VCaP (cell line): ENCODE results near the gene HMGN5.

Source experiments
- H3K27ac ChIP-seq: fragments of 450-650 bp; 2 replicates; pipeline ENCODE4 v1.5.1; 2017
- TF ChIP-seq, protein P1 (sequence below): fragments of 450-650 bp; conservative IDR thresholded peaks from 2 replicates; pipeline ENCODE4 v1.5.1; 2017; ENCODE audit warnings: mild to moderate bottlenecking, moderate library complexity

Gene HMGN5

DNA sequence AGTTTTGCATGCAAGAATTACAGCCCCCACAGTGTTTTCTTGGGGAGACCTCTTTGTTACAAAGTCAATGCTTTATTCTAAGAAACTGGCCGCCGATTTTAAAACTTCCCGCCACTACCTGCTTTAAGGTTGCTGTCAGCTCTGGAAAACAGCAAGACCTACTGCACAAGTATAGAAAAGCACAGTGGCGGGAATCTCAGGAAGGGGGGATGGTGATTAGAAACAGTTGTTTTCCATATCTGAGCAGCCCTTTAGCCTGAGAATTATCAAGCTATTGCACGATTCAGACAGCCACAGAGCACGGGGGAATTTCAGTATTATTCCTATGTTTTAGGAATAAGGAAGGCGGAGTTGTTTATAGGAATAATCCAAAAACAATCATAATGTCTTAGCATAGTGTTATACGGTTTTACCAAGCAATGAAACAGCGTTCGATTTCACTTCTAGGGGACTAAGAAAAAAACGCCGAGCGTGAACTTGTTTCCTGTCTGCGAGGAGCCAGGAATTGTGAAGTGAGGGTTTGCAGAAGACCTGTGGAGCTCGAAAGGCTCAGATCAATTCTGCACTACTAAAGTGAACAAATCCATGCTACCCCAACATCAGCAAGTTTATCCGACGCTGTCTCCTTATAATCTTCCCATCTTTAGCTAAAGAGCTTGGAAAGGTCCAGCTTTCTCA is 81.3 kb downstream of the HMGN5 start:
- H3K27ac ChIP-seq, result no peak overlapping the region

DNA sequence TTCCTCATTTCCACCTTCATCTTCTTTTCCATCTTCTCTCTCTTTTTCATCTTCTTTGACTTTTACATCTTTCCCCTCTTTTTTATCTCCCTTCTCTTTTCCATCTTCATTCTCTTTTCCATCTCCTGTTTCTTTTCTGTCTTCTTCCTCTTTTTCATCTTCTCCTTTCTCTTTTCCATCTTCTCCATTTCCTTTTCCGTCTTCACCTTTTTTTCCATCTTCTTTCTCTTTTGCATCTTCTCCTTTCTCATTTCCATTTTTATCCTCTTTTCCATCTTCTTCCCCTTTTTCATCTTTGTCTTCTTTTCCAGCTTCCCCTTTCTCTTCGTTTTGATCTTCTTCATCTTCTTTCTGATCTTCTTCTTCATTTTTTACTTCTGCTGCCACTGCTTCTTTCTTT is 87.0 kb downstream of the HMGN5 start:
- no peak overlapping the region for H3K27ac ChIP-seq
- TF ChIP-seq, protein P1, sequence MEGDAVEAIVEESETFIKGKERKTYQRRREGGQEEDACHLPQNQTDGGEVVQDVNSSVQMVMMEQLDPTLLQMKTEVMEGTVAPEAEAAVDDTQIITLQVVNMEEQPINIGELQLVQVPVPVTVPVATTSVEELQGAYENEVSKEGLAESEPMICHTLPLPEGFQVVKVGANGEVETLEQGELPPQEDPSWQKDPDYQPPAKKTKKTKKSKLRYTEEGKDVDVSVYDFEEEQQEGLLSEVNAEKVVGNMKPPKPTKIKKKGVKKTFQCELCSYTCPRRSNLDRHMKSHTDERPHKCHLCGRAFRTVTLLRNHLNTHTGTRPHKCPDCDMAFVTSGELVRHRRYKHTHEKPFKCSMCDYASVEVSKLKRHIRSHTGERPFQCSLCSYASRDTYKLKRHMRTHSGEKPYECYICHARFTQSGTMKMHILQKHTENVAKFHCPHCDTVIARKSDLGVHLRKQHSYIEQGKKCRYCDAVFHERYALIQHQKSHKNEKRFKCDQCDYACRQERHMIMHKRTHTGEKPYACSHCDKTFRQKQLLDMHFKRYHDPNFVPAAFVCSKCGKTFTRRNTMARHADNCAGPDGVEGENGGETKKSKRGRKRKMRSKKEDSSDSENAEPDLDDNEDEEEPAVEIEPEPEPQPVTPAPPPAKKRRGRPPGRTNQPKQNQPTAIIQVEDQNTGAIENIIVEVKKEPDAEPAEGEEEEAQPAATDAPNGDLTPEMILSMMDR, result no peak

More for the DNA sequence above, 81.3 kb downstream of the HMGN5 start:
- TF ChIP-seq, protein P1, result no peak

DNA sequence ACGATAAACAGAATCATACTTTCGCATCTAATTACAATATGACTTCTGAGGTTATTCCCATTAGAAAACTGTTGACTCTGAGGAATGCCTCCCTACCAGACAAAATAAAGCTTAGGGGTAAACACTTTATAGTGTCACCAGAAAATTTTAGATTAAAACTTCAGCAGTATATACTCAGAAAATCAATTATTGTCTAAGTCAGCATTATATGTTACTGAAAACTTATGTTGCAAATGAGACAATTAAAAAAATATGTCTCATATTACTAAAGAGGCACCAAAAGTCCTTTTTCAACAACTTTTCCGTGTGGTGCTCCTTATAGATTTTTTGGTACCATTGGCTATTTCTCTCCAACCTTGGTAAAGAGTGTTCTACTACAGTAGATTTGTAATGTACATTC is 91.4 kb downstream of the HMGN5 start:
- H3K27ac ChIP-seq, result no peak overlapping the region
- TF ChIP-seq, protein P1, result no peak

DNA sequence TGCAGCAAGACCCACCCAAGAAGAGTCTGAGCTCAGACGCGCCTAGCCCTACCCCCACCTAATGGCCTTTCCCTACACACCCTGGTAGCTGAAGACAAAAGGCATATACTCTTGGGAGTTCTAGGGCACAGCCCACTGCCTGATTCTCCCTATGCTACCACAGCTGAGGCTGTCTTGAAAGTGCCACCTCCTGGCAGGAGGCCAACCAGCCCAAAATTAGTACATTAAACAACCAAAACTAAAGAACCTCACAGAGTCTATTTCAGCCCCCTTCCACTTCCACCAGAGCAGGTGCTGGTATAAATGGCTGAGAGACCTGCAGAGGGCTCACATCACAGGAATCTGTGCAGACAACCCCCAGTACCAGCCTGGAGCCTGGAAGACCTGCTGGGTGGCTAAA is 119.1 kb downstream of the HMGN5 start:
- TF ChIP-seq, protein P1, result no peak
- no peak overlapping the region for H3K27ac ChIP-seq
